HG03354 (cell line): ENCODE measurements around the gene CABLES2.

Experiments
- ATAC-seq: cut with Tn5 transposase; IDR thresholded peaks from one replicate; pipeline ENCODE4 v1.9.1; 2021; ENCODE audit warnings: mild to moderate bottlenecking; ENCODE audit not compliant: unreplicated experiment, poor library complexity, severe bottlenecking

Gene CABLES2

DNA sequence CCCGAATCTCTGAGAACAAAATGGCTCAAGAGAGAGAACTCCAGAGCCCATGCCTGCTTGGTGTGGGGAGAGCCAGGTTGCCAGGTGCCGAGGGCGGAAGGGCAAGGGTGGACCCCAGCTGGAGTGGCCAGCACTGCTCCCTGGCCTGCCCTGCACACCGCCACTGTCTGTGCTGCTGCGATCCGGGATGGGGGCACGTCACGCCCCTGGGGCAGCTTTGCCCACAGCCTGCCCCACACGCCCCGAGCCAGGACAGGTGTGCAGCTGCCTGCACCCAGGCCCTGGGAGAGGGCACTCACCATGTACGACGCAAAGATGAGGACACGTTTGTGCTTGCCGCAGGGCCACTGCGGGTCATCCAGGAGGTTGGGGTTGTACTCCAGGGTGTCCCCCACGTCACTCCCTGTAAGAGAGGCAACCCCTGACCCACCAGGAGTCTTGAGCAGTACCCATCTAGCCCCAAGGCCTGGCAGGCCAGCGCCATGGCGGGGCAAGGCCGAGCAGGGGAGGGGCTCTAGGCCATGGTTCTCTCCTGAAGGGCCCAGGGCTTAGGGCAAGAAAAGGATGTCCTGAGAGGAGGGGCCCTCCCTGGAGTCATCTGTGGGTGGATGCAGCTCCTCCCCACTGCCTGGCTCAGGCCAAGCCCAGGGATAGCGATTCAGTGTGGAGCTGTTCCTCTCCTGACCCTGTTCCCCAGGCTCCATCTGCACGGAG lies 14.3 kb downstream of the CABLES2 start:
- ATAC-seq: no peak

DNA sequence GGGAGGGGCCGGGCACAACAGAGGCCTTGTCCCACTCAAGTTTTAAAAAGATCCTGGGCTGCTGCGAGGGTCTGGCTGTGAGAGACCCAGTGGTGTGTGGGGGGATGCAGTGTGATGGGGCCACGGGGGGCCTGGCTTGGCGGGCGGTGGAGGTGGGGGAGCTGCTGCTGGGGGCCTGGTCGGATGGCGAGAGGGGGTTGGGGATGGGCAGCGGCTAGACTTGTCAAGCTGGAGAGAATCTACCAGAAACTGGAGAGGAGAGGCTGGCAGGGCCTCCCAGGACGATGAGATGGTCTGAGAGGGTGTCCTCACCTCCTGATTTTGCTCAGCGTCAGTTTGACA lies 15.0 kb downstream of the CABLES2 start:
- ATAC-seq: no peak

DNA sequence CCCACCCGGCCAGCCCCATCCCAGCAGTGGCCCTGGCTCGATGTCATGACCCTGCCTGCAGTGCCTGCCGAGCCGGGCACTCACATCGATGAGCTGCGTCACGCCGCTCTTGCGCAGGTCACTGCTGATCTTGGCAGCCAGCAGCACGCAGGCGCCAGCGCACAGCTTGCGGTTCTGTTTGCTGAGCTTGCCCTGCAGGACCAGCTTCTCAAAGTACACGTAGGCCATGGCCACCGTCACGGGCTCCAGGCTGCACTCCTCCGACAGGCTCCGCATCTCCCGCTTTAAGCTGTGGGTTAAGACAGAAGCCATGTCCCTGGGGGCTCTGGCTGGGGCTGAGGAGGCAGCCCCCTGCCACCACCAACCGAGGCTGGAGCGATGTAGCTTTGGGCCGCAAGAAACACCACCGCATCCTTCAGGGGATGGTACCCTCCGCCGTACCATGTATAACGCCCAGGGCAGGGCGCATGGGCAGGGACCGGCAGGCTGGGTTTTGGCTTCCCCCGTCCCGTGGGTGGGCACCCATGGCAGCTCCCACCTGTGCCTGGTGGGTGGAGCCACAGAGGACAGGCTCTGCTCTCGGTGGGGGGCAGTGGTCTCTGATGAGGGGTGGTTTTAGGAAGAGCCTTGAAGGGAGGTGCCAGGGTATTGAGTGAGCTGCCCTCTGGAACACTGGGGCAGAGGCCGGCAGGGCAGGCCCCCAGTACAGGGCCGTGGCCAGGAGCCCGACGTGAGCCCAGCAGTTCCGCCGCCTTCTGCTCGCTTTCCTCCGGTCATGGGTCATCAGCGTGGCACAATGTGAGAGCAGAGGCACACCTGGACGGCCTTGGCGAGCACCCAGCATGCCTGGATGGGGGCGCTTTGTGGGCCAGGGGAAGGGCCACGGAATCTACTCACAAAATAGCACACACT lies 15.7 kb downstream of the CABLES2 start:
- ATAC-seq: no peak

DNA sequence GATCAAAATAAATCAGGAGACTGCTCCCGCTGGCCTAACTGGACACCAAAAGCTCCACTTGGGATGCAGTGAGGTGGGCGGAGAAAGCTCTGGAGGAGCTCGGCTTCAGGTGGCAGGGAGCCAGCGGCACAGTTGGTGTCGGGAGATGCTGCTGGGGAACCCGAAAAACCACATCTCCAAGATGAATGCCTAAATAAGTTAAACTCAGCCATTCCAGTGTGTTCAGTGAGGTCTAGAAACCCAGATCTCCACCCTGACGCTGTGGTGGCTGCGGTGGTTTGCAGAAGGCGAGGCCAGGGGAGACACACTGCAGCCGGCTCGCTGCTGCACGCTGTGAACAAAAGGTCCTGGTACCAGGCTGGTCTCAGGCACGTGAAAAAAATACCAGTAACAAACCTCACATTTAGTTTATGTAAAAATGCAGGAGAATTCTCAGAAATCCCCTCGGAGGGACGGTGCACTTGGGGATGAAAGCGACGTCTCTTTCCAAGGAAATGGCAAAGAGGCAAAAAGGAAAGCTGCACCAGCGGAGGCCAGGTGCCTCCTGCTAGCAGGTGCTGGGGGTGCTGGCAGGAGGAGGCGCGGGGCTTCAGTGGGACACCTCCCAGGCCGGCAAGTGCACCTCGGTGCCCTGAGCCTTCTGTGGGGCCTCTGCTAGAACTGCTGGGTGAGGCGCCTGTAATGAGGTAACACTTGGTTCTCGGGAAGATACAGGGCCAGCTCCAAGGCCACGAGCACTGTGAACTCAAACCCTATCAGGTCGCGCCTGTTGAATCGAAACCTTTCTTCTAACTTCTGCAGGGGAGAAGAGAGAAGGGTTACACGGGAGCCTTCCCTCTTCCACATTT lies 16.5 kb downstream of the CABLES2 start:
- ATAC-seq: no peak

DNA sequence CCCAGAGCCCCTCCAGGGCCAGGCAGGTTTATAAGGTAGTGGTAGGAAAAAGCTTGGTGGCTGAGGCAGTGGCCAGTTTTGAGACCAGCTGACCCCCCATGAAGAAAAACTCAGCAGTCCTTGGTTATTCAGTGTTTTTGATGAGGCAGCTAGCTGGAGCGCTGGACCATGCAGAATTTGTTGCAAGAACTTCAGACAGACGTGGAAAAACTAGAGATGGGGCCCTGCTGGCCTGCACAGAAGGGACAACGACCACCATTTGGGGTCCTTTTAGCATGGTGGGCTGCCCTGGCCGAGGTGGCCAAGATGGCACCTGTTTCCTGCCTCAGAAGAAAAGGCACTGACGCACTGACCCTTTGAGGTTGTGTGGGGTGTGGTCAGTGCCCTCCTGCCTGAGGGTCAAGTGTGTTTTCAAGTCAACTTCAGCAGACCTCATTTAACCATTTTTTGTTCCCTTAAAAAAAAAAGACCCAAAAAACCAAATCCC lies 17.4 kb downstream of the CABLES2 start:
- no peak for ATAC-seq

DNA sequence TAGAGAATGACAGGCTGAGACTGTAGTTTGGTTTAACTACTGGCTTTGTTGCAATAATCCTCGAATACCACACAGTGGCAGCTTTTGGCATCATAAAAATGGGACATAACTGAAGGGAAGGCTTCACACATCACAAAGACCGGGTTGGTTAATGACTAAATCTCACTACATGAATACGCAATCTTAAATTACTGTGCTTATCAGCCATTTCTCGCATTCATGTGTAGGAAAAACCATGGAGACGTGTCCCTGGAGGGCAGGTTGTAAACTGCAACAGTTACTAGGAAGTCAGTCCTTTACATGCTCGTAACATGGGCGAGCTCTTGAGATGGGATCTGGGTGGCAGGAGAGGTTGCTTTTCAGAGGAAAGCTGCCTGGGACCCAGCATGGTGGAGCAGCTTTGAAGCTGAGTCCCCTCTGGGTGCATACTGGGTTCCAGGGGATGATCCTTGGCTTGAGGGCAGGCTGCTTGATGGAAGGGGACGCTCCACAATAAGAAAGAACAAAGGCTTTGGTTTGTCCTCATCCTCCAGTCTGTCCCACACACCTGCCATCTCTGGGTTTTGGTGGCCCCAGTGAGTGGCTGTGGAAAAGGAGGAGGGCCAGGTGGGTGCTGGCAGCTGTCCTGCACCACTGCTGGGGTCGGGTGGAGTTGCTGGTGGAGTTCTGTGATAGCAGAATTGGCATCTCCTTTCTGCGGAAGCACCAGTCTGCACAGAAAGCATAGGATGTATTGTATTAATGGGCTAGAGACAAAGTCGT lies 18.1 kb downstream of the CABLES2 start:
- no peak for ATAC-seq

DNA sequence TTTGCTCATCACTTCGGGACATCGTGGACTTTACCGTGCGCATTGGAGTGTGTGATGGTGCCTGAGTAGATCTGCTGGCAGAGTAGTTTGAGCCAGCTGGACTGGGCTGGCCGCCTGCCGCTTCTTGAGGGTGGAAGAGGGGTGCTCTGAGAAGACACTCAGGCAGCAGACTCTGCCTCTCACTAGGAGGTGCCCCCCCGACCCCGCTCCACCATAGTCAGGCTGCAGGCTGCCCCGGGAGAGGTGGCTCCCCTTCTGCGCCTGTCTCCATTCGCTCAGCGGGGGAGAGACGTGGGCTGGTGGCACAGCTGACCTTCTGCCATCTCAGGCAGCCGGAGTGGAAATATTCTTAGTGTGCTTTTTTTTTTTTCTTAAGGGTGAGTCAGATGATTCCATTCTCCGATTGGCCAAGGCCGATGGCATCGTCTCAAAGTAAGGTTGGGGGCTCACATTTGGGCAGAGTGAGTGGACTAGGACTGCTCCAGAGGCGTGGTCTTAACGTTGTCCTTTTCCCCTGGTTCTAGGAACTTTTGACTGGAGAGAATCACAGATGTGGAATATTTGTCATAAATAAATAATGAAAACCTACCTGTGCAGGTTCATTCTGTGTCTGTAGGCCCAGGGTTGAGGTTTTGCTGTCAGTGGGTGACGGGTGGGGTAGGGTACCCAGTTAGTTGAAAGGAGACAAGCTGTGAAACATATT lies 19.0 kb downstream of the CABLES2 start:
- ATAC-seq: no peak

DNA sequence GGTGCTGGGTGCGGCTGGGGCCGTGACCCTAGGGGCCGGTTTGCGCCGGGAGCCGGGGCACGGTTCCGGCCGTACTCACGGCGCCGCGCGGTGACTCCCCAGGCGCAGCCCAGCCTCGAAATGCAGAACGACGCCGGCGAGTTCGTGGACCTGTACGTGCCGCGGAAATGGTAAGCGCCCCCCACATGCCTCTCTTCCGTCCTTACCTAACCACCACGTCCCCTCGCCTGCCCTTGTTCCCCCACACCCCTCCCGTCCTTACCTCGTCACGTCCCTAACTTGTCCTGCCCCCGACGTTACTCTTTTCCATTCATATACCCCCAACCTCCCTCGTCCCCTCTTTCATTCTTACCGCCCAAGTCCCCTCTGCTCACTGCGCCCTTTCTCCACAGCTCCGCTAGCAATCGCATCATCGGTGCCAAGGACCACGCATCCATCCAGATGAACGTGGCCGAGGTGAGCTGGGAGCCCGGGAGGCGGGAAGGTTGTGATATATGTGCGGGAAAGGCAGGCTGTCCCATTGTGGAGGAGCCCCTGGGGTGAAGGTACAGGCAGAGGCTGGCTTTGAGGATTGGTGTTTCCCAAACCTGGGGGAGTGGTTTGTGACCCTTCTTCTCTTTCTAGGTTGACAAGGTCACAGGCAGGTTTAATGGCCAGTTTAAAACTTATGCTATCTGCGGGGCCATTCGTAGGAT lies 19.7 kb downstream of the CABLES2 start:
- no peak for ATAC-seq

DNA sequence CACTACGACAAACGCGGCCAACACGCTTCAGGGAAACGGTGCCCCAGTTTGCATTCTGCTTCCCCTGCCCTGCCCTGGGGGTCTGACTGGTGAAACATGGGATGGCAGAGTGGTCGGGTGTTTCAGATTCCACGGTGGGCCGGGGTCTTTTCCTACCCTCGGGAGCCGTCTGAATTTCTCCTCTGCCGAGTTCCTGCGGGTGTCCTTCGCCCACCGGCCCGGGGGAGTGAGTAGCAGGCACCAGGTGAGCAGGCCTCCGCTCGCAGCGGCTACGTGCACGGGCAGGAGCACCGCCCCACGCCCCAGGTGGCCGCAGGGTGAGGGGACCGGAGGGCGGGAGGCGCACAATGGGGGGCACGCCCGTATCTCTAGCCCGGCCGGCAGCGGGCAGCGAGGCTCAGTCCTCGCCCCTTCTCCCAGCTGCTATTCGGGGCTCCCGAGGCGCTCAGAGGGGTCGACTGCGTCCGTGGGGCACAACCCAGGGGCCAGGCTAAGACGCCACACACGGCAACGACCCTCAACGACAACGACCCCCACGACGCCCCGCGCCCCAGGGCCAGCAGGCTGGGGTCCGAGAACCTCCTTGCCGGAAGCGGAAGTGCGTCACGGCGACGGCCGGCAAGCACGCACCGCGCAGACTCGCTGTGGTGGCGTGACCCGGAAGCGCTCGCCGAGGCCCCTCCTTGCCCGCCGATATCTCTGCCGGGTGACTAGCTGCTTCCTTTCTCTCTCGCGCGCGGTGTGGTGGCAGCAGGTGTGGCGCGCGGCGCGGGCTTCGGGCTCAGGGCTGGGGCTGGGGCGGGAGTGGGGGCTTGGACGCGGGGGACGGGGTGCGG lies 20.5 kb downstream of the CABLES2 start, which contains the start of gene RPS21:
Gene RPS21, plus strand, starts transcription at position 721 of the 836 bp plus-strand sequence. CDS start 236 bp downstream, outside the sequence.
- peak; percentile 89 for ATAC-seq

DNA sequence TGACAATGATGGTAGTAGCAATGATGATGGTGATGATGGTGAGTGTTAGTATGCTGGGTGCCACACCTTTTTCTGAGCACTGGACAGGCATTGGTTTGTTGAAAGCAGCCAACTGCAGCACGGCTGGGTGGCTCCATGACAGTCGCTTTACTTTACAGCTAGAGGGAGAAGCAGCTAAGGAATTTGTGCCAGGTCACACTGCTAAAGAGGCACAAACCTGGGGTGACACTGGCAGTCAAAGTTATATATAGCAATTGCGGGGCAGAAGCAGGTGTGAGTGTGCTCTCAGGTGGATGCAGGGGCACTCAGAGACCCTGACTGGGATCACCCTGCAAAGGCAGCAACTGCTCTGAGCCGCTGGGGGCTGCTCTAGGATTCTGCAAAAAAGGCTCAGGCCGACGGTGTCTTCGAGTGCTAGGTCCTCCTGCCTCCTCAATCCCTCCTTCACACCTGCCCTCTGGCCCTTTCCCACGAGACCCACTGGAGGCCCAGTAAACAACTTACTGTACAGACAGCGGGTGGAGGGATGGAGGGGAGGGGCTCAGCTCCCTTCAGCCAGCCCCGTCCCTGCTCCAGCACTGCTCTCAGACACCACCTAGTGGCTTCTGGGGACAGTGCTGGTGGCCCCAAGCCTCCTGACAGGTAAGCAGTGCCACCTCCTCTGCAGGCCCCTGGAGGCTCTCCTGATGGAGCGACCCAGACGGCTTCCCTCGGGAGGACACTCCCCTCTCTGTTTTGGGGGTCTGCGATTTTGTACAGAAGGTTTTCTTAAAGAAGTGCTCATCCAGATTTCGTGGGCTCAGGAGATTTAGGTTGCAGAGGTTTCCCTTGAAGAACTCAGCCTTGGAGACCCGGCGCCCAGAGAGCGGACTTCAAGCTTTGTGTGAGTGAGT lies 24.5 kb downstream of the CABLES2 start:
- ATAC-seq: peak; percentile 49

DNA sequence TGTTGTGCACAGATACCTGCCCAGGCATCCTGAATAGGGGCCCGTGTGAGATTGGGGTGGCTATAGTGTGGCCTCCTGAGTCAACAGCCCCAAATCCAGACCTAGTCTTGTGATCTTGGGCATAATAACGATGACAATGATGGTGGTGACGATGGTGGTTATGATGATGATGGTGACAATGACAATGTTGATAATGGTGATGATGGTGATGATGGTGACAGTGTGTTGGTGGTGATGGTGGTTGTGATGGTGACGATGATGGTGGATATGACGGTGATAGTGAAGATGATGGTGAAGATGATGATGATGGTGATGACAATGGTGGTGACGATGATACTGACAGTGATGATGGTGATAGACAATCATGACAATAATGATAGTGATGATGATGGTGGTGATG lies 25.2 kb downstream of the CABLES2 start:
- no peak for ATAC-seq

DNA sequence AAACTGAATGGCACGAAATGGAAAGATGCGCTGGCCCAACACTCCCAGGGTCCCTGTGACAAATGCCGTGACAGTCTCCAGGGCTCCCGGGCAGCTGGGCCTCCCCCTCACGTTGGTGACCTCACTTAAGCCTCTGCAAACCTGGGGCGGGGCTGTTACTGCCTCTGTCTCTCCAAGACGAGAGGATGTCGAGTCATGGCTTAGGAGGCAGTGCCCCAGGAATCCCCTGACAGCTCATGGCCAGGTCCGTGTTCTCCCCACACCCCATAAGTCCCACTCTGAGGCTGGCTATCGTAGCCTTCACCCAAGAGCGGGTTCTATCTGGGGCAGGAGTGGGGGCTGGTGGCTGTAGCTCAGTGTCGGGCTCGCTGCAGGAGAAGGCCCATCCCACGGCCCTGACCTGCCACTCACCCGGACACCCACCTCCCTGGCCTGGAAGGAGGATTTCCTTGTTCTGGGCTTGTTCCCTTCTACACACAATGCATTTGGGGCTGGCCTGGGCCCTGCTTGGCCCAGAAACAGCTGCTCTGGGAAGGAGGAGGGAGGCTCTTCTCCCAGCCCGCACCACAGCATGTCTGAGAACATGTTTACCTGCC lies 25.8 kb downstream of the CABLES2 start:
- no peak for ATAC-seq

DNA sequence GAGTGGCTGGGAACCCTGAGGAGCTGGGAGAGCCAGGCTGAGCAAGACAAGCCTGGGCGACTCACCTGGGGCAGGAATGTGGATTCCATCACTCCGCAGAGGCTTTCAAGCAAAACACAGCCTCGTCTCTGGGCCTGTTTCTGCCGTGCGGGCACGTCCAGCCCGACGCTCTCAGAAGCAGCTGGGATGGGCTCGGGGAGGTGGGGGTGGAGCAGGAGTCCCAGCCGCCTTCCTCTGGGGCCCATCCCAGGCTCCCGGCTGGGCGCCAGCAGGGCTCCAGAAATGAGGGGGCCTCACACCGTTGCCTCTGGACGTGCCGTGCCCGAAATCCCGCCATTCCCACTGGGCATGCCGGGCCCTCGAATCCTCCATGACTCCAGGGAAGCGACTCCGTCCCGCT lies 28.9 kb downstream of the CABLES2 start:
- ATAC-seq: no peak

DNA sequence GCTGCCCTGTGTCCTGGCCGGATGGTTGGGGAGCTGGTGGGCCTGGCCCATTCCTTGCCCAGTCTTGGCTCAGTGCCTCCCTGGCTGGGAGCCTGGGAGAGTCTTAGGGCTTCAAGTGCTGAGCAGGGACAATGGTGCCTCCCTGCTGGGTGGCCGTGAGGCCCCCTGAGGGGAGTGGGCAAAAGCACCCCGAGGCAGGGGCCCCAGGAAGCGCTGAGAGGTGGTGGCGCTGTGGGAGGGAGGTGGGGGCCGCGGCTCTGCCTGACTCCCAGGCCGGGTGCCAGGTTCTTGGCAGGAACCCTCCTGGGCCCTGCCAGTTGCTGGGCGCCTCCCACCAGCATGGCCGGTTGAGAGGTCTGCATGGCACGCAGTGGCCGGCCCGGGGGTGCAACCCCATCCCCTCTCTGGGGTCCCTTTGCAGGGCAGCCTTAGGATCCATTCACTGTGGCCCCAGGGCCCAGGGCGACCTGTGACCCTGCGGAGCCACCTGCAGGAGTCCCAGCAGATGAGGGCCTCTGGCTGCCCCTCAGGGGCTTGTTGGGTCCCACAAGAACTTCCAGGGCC lies 29.4 kb downstream of the CABLES2 start:
- ATAC-seq: no peak

DNA sequence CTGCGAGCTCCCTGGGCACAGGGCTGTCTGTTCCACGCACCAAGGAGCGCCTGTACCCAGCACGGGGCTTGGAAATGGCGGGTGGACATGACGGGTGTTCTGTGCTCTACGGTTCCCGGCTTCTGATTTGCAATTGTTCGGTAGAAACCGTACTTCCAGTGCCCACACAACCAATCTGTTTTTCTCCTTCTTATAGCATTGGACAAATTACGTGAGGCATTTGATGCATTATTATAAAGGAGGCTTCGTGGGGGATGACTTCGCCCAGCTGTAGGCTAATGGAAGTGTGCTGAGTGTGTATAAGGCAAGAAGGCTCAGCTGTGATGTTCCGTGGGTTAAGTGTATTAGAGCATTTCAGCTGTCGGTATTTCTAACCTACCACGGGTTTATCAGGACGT lies 30.0 kb downstream of the CABLES2 start:
- no peak for ATAC-seq
